SK-N-MC (cell line): ENCODE results near the gene ZMYND10.
A peak's percentile ranks its signal among the peaks of the same experiment; 100 is the strongest.
"Not testable (repeated sequence)": the region's sequence is repeated elsewhere in the genome, so short reads cannot be mapped to it uniquely, and the experiment has no call there.

Experiments used
- DNase-seq: peaks from one replicate; pipeline ENCODE4 v3.0.0-alpha.2; 2011; ENCODE audit warnings: low read depth, low spot score
- H3K27ac ChIP-seq: fragments of 200-600 bp; sonication (generic); 2 replicates; pipeline ENCODE4 v1.5.1; 2016; ENCODE audit warnings: mixed run types
- H3K36me3 ChIP-seq: fragments of 200-600 bp; sonication (generic); 2 replicates; pipeline ENCODE4 v1.6.1; 2017; ENCODE audit warnings: antibody characterized with exemption, low read length, mixed read lengths; ENCODE audit not compliant: insufficient read depth
- H3K4me3 ChIP-seq: fragments of 200-600 bp; sonication (generic); 2 replicates; pipeline ENCODE4 v1.5.1; 2016
- H3K9ac ChIP-seq: fragments of 200-600 bp; sonication (generic); 2 replicates; pipeline ENCODE4 v1.8.0; 2017; ENCODE audit warnings: mixed run types, mixed read lengths; ENCODE audit not compliant: insufficient read length
- H3K9me3 ChIP-seq: fragments of 200-600 bp; sonication (generic); 2 replicates; pipeline ENCODE4 v1.6.1; 2017; ENCODE audit warnings: low read depth, mild to moderate bottlenecking, antibody characterized with exemption, low read length, moderate library complexity, mixed read lengths
- EZH2 ChIP-seq: fragments of 200-600 bp; sonication (generic); IDR thresholded peaks from one replicate; pipeline ENCODE4 v1.6.1; 2017; ENCODE audit warnings: antibody characterized with exemption
- FOXP2 ChIP-seq: optimal IDR thresholded peaks from 2 replicates; pipeline ENCODE3; 2011; ENCODE audit warnings: mild to moderate bottlenecking, moderate library complexity; ENCODE audit not compliant: insufficient read depth; ENCODE audit errors: extremely low read length, control extremely low read depth
- POLR2AphosphoS5 ChIP-seq: IDR thresholded peaks from 2 replicates; pipeline ENCODE4 v1.6.1; 2012; ENCODE audit warnings: mild to moderate bottlenecking, low read depth, low read length, borderline replicate concordance

Gene ZMYND10

DNA sequence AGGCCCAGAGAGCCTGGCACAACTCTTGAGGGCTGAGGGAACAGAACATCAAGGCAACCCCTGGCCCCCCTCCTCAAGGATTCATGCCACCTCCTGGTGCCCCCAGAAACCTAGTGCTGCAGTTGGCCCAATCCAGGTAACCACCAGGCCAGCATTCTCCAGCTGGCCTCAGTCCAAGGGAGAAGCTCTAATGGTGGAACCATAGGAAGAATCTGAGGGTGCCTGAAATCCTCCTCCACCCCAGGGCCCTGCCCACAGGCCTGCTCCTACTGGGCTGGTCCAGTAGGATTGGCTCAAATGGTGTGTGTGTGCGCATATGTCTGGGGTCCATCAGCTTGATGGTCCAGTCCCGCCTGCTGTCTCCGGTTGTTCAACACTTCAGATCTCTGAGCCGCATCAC lies 30.7 kb downstream of the ZMYND10 start:
- Histone ChIP-seq H3K9ac (no peak overlapping the region), H3K4me3 (no peak overlapping the region), H3K9me3 (no peaks in the 10 kb centered on the region), H3K27ac (no peak overlapping the region), H3K36me3 (peaks cover 15% of the 10 kb centered on the region; the same call in 1 of the 2 replicates)
- no peak for DNase-seq
- TF ChIP-seq POLR2AphosphoS5 (no peak), FOXP2 (no peak), EZH2 (no peak)

DNA sequence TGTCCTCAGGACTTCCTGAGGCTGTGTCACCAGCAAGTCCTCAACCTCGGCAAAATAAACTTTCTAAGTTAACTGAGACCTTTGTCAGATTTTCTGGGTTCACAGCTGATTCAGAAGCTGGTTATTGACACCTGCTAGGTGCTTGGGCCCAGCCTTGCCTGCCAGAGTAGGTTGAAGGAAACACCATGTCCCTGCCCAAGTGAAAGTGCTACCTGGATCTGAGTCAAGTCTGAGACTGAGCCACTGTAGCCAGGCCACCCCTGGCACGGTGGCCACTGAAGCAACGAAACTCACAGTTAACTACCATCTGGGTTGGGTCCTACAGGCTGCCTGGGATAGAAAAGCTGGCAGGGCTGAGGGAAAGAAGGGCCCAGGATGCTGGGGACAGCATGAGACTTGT lies 31.2 kb downstream of the ZMYND10 start:
- Histone ChIP-seq H3K4me3 (no peak overlapping the region), H3K9ac (no peak overlapping the region), H3K27ac (no peak overlapping the region), H3K9me3 (no peaks in the 10 kb centered on the region), H3K36me3 (peaks cover 12% of the 10 kb centered on the region; the same call in 1 of the 2 replicates)
- DNase-seq = no peak
- no peak for TF ChIP-seq FOXP2
- TF ChIP-seq EZH2 = no peak

DNA sequence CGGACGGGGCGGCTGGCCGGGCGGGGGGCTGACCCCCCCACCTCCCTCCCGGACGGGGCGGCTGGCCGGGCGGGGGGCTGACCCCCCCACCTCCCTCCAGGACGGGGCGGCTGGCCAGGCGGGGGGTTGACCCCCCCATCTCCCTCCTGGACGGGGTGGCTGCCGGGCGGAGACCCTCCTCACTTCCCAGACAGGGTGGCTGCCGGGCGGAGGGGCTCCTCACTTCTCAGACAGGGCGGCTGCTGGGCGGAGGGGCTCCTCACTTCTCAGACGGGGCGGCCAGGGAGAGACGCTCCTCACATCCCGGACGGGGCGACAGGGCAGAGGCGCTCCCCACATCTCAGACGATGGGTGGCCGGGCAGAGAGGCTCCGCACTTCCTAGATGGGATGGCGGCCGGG lies 33.5 kb downstream of the ZMYND10 start:
- H3K27ac ChIP-seq, H3K9ac ChIP-seq, H3K4me3 ChIP-seq, DNase-seq, H3K36me3 ChIP-seq, H3K9me3 ChIP-seq: not testable (repeated sequence)

DNA sequence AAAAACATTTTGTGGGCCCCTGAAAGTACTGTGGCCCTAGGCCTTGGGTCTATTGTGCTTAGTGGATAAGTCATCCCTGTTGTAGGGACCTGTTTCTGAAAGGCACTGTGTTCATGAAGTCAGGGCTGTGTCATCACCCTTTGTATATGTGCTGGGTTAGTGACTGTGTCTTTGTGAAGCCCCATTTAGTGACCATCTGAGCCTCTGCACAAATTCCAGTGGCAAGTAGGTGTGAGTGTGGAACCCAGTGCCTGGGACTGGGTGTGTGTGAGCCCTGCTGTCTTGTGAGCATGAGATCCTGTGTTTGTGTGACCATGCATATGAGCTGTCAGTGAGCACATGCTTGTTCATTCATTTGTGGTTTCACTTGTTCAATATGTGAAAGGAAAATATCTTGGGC lies 40.9 kb downstream of the ZMYND10 start:
- no peak overlapping the region for H3K9ac ChIP-seq
- H3K4me3 ChIP-seq = no peak overlapping the region
- no peak overlapping the region for H3K27ac ChIP-seq
- TF ChIP-seq EZH2 = no peak
- no peak for TF ChIP-seq FOXP2
- no peaks in the 10 kb centered on the region for H3K36me3 ChIP-seq
- H3K9me3 ChIP-seq = no peaks in the 10 kb centered on the region
- DNase-seq = no peak

DNA sequence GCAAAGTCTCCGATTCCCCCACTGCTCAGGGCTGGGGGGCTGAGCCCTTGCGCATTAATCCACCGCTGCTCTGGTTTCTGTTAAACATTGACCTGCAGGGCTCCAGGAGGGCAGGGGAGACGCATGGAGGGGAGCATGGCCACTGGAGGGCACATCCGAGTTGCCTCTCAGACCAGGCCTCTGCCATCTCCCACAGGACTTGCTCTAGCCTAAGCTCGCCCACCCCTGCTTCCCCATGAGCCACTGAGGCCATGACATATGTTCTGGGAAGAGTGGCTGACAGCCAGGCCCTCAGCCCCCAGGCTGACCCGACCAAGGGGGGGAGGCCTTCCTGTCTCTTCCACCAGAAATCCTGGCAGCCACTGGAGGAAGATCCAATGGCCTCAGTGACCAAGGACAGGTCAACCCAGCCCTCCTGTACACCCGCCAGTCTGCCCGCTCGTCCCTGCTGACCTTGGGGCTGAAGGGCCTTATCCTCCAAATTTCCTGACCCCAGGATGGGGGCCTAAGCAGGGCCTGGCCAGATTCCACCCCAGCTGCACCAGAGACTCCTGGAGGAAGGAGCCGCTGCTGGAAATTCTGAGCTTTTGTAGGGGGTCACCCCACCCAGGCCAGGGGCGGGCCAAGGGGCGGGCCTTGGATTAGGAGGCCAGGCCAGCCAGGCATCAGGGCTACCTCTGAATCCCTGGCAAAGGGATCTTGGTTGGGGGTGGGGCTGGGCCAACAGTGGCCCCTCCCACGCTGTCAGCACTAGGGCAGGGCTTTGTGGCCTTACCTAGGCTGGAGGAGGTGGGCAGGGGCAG lies 42.3 kb downstream of the ZMYND10 start, which contains the start of gene HYAL1:
Gene HYAL1 (minus strand): TSS at position 562 of the 803 bp plus-strand sequence. CDS start 618 bp downstream, outside the sequence.
- H3K4me3 ChIP-seq = no peak within 1 kb of the TSS
- TF ChIP-seq FOXP2 = no peak
- no peak for TF ChIP-seq EZH2
- no peak for TF ChIP-seq POLR2AphosphoS5
- no peak for DNase-seq
- no peaks in the 10 kb centered on the region for H3K36me3 ChIP-seq
- no peak within 1 kb of the TSS for H3K9ac ChIP-seq
- no peak within 1 kb of the TSS for H3K27ac ChIP-seq
- no peaks in the 10 kb centered on the region for H3K9me3 ChIP-seq

DNA sequence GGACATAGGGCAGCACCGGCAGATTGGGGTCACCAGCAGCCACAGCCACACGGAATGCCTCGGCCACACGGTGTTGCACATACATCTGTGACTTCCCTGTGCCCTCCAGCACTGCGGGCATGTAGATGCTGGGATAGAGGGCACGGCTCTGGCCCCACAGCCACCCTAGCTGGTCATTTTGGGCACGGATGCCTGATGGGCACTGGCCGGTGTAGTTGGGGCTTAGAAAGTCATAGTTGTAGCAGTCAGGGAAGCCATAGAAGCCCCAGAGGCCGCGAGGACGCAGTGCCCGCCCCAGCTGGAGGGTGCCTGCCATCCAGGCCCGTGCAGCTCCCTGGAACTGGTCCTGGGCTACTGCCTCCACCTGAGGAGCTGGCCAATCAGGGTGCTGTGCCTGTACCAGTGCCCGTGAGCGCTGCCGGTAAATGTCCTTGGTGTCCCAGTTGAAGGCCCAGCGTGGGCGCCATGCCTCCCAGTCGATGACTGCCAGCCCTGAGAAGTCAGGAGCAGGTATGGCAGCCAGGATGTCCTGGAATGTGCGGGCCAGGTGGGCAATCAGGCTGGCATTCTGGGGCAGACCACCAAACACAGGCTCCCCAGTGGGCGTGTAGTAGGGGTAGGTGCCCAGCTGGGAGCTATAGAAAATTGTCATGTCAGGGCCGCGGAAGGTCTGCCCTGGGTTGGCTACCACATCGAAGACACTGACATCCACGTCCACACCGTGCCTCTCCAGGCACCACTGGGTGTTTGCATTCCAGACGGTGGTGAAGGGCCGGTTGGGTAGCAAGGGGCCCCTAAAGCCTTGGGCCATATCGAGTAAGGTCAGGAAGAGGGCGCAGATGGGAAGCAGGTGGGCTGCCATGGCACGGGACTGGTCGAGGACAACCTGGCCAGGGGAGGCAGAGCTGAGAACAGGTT lies 43.2 kb downstream of the ZMYND10 start:
- H3K9me3 ChIP-seq = no peaks in the 10 kb centered on the region
- no peak for TF ChIP-seq EZH2
- no peak for TF ChIP-seq POLR2AphosphoS5
- no peak for TF ChIP-seq FOXP2
- H3K36me3 ChIP-seq = no peaks in the 10 kb centered on the region
- H3K4me3 ChIP-seq = no peak overlapping the region
- no peak overlapping the region for H3K9ac ChIP-seq
- DNase-seq = no peak
- no peak overlapping the region for H3K27ac ChIP-seq

DNA sequence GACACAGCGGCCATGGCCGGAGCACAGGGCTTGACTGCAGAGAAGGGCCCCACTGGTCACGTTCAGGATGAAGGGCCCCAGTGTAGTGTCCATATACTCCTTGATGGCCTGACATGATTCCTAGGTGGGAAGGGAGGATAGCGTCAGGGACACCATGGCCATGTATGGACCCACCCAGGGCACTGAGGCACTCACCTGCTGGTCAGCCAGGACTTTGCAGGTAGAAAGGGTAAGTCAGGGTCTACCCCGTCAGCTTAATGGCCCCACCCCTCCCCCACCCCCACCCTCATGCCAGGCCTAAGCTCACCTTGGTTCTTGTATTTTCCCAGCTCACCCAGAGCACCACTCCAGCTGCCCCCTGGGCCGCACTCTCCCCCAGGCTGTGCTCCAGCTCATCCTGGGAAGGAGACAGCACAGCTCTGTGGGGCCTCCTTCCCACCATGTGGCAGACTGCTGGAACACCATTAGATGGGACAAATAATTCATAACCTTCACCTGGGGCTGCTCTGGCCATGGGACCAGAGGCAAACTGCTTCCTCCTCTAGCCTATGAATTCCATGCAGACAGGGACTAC lies 44.8 kb downstream of the ZMYND10 start:
- Histone ChIP-seq H3K9me3 (no peaks in the 10 kb centered on the region), H3K9ac (no peak overlapping the region), H3K4me3 (no peak overlapping the region), H3K36me3 (no peaks in the 10 kb centered on the region), H3K27ac (no peak overlapping the region)
- TF ChIP-seq FOXP2 = no peak
- DNase-seq = no peak

DNA sequence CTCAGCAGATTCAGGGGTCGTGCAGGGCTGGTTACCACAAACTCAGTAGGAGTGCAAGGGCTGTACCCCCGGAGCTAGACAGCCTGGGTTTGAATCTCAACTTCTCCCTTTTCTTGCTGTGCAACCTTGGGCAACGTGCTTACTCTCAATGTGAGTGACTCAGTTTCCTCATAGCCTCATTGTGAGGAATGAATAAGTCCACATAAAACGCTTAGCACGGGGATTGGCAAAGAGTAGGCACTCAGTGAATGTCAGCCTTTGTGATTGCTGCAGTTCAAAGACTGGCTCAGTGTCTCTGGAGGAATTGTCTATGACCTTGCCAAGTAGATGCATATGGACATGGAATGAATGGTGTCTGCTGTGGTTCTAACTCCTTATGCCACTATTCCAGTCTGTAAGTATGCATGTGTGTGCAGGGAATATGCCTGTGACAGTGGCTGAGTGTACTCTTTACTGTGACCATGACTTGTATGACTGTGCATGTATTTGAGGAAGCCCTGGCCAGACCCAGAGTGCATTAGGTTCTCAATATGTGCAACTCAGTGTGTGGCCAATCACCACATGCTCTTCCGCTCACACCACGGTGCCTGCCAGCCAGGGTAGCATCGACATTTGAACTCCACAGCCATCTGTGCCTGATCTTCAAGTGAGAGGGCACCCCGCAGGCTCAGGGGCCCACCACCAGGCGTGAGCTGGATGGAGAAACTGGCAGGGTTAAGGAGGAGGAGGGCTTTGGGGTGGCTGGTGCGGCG lies 45.4 kb downstream of the ZMYND10 start:
- H3K27ac ChIP-seq = no peak overlapping the region; the same call in 1 of the 2 replicates
- no peak for TF ChIP-seq EZH2
- no peak for TF ChIP-seq FOXP2
- no peak for TF ChIP-seq POLR2AphosphoS5

More for the DNA sequence above, 45.4 kb downstream of the ZMYND10 start:
- H3K9ac ChIP-seq = peak overlapping the region; percentile 61
- no peaks in the 10 kb centered on the region for H3K9me3 ChIP-seq
- H3K4me3 ChIP-seq = peak overlapping the region; percentile 82
- no peak for DNase-seq
- no peaks in the 10 kb centered on the region for H3K36me3 ChIP-seq
